HCT116 (cell line): Measurements from ENCODE around the gene ADAMTS13. TPM values are rescaled to one million over a fixed set of nuclear protein-coding genes. Genes with fewer than 3 reads are reported as not detected.

ENCODE experiments used
- ATAC-seq: fragments of 200-7000 bp; cut with Tn5 transposase; 2 replicates; pipeline ENCODE4 v1.9.1; 2020; ENCODE audit warnings: mild to moderate bottlenecking, moderate library complexity
- BruUV-seq: library from RNA; stranded (reverse); fragments of 400-500 nt; replicated peaks from 2 replicates; lab custom pipeline; 2021; lab: Mats Ljungman, UMichigan
- CTCF ChIA-PET: fragments of 300-600 bp; sonication (Branson Sonifier 250); formaldehyde crosslinking; loops from one replicate; lab custom pipeline; 2021; ENCODE audit warnings: antibody characterized with exemption; lab: Charles Lee
- POLR2A ChIA-PET: fragments of 300-600, 350-600 bp; sonication (Branson Sonifier 250); formaldehyde crosslinking; loops from one replicate; lab custom pipeline; 2021; ENCODE audit warnings: antibody characterized with exemption; lab: Charles Lee
- RAD21 ChIA-PET, 2 experiments: fragments of 300-600 bp; sonication (Branson Sonifier 250); formaldehyde crosslinking; loops; one replicate each; lab custom pipeline; 2023; ENCODE audit warnings: low total read pairs in 2 of 2; ENCODE audit not compliant: uncharacterized antibody in 2 of 2, unreplicated experiment in 2 of 2, low non-redundant PET in 1 of 2; lab: Charles Lee
- DNase-seq: peaks from one replicate; pipeline ENCODE4 v3.0.0-alpha.2; 2010; ENCODE audit warnings: low read depth, low spot score
- H2AFZ ChIP-seq: fragments of 200-600 bp; shearing (Covaris generic), sonication (generic); 2 replicates; pipeline ENCODE4 v1.6.1; 2017; ENCODE audit warnings: low read depth, mixed run types, mixed read lengths, antibody characterized with exemption, low read length; ENCODE audit not compliant: poor library complexity, severe bottlenecking
- H3K27ac ChIP-seq: 2 replicates; pipeline ENCODE4 v1.5.1; 2012; ENCODE audit warnings: low read depth, low read length
- H3K27me3 ChIP-seq: fragments of 200-600 bp; sonication (generic); 2 replicates; pipeline ENCODE4 v1.6.1; 2016; ENCODE audit warnings: mixed run types, low read length, mixed read lengths; ENCODE audit not compliant: insufficient read depth
- H3K36me3 ChIP-seq, 2 experiments: fragments of 200-500 bp in 1 of 2; fragments of 200-600 bp in 1 of 2; sonication (Bioruptor generic) in 1 of 2; sonication (generic) in 1 of 2; 2 replicates each; pipeline versions ENCODE4 v1.5.1 to v1.6.1; 2014 to 2016; ENCODE audit warnings: low read length in 2 of 2, inconsistent platforms in 1 of 2, mixed read lengths in 1 of 2, mixed run types in 1 of 2; ENCODE audit not compliant: insufficient read depth in 2 of 2, control insufficient read depth in 1 of 2
- H3K4me1 ChIP-seq, 2 experiments: fragments of 200-600 bp in 1 of 2; sonication (generic) in 1 of 2; 2 replicates each; pipeline versions ENCODE4 v1.5.1 to v1.6.1; 2012 to 2017; ENCODE audit warnings: low read length in 2 of 2, inconsistent platforms in 1 of 2, mild to moderate bottlenecking in 1 of 2, mixed read lengths in 1 of 2, mixed run types in 1 of 2, moderate library complexity in 1 of 2; ENCODE audit not compliant: insufficient read depth in 2 of 2, control insufficient read depth in 1 of 2
- H3K4me2 ChIP-seq: fragments of 200-600 bp; sonication (generic); 2 replicates; pipeline ENCODE4 v1.6.1; 2017; ENCODE audit warnings: mixed run types, low read length, mixed read lengths
- H3K4me3 ChIP-seq, 2 experiments: fragments of 200-600 bp in 1 of 2; sonication (generic) in 1 of 2; replicated peaks in 1 of 2; 2 replicates each; pipeline ENCODE4 v1.5.1; 2011 to 2016; ENCODE audit warnings: low read length in 2 of 2, control low read depth in 1 of 2, low read depth in 1 of 2, mild to moderate bottlenecking in 1 of 2, mixed read lengths in 1 of 2, mixed run types in 1 of 2
- H3K79me2 ChIP-seq: fragments of 200-600 bp; sonication (generic); 2 replicates; pipeline ENCODE4 v1.6.1; 2017; ENCODE audit warnings: mild to moderate bottlenecking, mixed run types, low read length, moderate library complexity, mixed read lengths; ENCODE audit not compliant: insufficient read depth
- H3K9ac ChIP-seq: fragments of 200-600 bp; sonication (generic); 2 replicates; pipeline ENCODE4 v1.6.1; 2016; ENCODE audit warnings: low read length, mixed read lengths
- H3K9me2 ChIP-seq: fragments of 200-600 bp; sonication (generic), shearing (Covaris generic); 2 replicates; pipeline ENCODE4 v1.6.1; 2017; ENCODE audit warnings: mixed run types, mild to moderate bottlenecking, moderate library complexity; ENCODE audit not compliant: insufficient read depth
- H3K9me3 ChIP-seq, 2 experiments: fragments of 200-500 bp in 1 of 2; fragments of 200-600 bp in 1 of 2; sonication (Bioruptor generic) in 1 of 2; sonication (generic) in 1 of 2; 2 replicates each; pipeline ENCODE4 v1.6.1; 2014 to 2017; ENCODE audit warnings: low read length in 2 of 2, mixed read lengths in 2 of 2, inconsistent platforms in 1 of 2, low read depth in 1 of 2, mild to moderate bottlenecking in 1 of 2, mixed run types in 1 of 2, moderate library complexity in 1 of 2; ENCODE audit not compliant: control insufficient read depth in 1 of 2, insufficient read depth in 1 of 2
- H4K20me1 ChIP-seq: fragments of 200-600 bp; sonication (generic), shearing (Covaris generic); 2 replicates; pipeline ENCODE4 v1.6.1; 2017; ENCODE audit warnings: mixed run types, mild to moderate bottlenecking, moderate library complexity; ENCODE audit not compliant: insufficient read depth
- CBX3 ChIP-seq: IDR thresholded peaks from 2 replicates; pipeline ENCODE4 v1.6.1; 2012; ENCODE audit warnings: low read depth
- CEBPB ChIP-seq: IDR thresholded peaks from 2 replicates; pipeline ENCODE4 v1.6.1; 2012; ENCODE audit warnings: low read depth
- EGR1 ChIP-seq: IDR thresholded peaks from 2 replicates; pipeline ENCODE4 v1.6.1; 2012; ENCODE audit warnings: low read depth
- EZH2 ChIP-seq: fragments of 200-600 bp; sonication (generic); IDR thresholded peaks from 2 replicates; pipeline ENCODE4 v1.6.1; 2017; ENCODE audit warnings: antibody characterized with exemption, mixed run types
- EZH2phosphoT487 ChIP-seq: fragments of 200-600 bp; IDR thresholded peaks from 2 replicates; pipeline ENCODE4 v1.6.1; 2018; ENCODE audit warnings: antibody characterized with exemption, borderline replicate concordance
- POLR2A ChIP-seq: IDR thresholded peaks from 2 replicates; pipeline ENCODE4 v1.7.0; 2011; ENCODE audit warnings: borderline replicate concordance; ENCODE audit not compliant: insufficient read depth, insufficient read length; ENCODE audit errors: extremely low read depth
- POLR2AphosphoS5 ChIP-seq: IDR thresholded peaks from 2 replicates; pipeline ENCODE4 v1.6.1; 2011; ENCODE audit warnings: mild to moderate bottlenecking, low read depth, low read length, moderate library complexity
- SRF ChIP-seq: IDR thresholded peaks from 2 replicates; pipeline ENCODE4 v1.6.1; 2012; ENCODE audit warnings: low read depth
- YY1 ChIP-seq: IDR thresholded peaks from 2 replicates; pipeline ENCODE4 v1.6.1; 2011; ENCODE audit warnings: low read length, low read depth, moderate library complexity, mild to moderate bottlenecking; ENCODE audit not compliant: insufficient replicate concordance; ENCODE audit errors: extremely low read depth
- ZFX ChIP-seq: fragments of 450-650 bp; IDR thresholded peaks from 2 replicates; pipeline ENCODE4 v1.6.1; 2017
- ZNF274 ChIP-seq: fragments of 200-500 bp; sonication (Bioruptor generic); IDR thresholded peaks from 2 replicates; pipeline ENCODE4 v1.6.1; 2014; ENCODE audit warnings: mild to moderate bottlenecking, low read depth, low read length, inconsistent platforms
- intact Hi-C: fragments of 100-400 bp; cut with micrococcal nuclease; formaldehyde crosslinking; loops from 2 replicates; pipeline ENCODE4 v1.10.0; 2022
- total RNA-seq: library from RNA; stranded (reverse); gene quantifications from one replicate; pipeline ENCODE4 v1.2.1, GENCODE V29; 2021; ENCODE audit not compliant: unreplicated experiment

ADAMTS13 gene
- total RNA-seq, 1 experiment from 2014 or later = 9.2 TPM

- POLR2A ChIA-PET = no interaction called here
- BruUV-seq = no TSS peak
- TF ChIP-seq CBX3 (no peak), EZH2phosphoT487 (no peak), CEBPB (no peak), POLR2AphosphoS5 (no peak)
- no peak overlapping the region for H3K9ac ChIP-seq
- RAD21 ChIA-PET = no interaction called here
- CTCF ChIA-PET = no interaction called here
- peaks cover 8 to 10% of the 10 kb centered on the region in 2 experiments; a peak in 3 of 4 replicates for H3K4me1 ChIP-seq
- no peak overlapping the region for H3K4me3 ChIP-seq
- DNase-seq = no peak
- no peak overlapping the region for H3K27ac ChIP-seq
- no peaks in the 10 kb centered on the region for H4K20me1 ChIP-seq
- no peaks in the 10 kb centered on the region for H3K9me3 ChIP-seq
- peaks cover 6% of the 10 kb centered on the region; the same call in 1 of the 2 replicates for H3K79me2 ChIP-seq
- no peaks in the 10 kb centered on the region for H3K9me2 ChIP-seq
- no peaks in the 10 kb centered on the region for H3K36me3 ChIP-seq
- H3K27me3 ChIP-seq = no peaks in the 10 kb centered on the region
- intact Hi-C loops = no loop called here
- no peak overlapping the region for H3K4me2 ChIP-seq
- no peak for ATAC-seq
- no peak overlapping the region for H2AFZ ChIP-seq
Measured at GRCh38 chr9:133473743-133474142, 51.6 kb downstream of the ADAMTS13 start.

- Histone ChIP-seq H3K79me2 (peaks cover 6% of the 10 kb centered on the region; the same call in 1 of the 2 replicates), H4K20me1 (no peaks in the 10 kb centered on the region), H3K36me3 (no peaks in the 10 kb centered on the region), H2AFZ (no peak overlapping the region), H3K9me3 (no peaks in the 10 kb centered on the region), H3K9ac (no peak overlapping the region), H3K4me2 (no peak overlapping the region), H3K27ac (no peak overlapping the region), H3K9me2 (no peaks in the 10 kb centered on the region), H3K27me3 (no peaks in the 10 kb centered on the region), H3K4me3 (no peak overlapping the region), H3K4me1 (peaks cover 8 to 13% of the 10 kb centered on the region in 2 experiments; a peak in 3 of 4 replicates)
- TF ChIP-seq CEBPB (no peak), EZH2phosphoT487 (no peak), EGR1 (no peak), SRF (no peak), POLR2A (no peak), EZH2 (no peak), ZFX (no peak), YY1 (no peak), ZNF274 (no peak)
- intact Hi-C loops = no loop called here
- DNase-seq (no peak), ATAC-seq (no peak)
- RAD21 ChIA-PET = no interaction called here
- POLR2A ChIA-PET = no interaction called here
- CTCF ChIA-PET = no interaction called here
- no TSS peak for BruUV-seq
Measured at GRCh38 chr9:133474215-133474614, 52.0 kb downstream of the ADAMTS13 start.
